CD14-positive monocyte (primary cell): ENCODE measurements around the gene NUDCD3. TPM values are rescaled to one million over a fixed set of nuclear protein-coding genes. Genes with fewer than 3 reads are reported as not detected.
"Not testable (repeated sequence)": the region's sequence is repeated elsewhere in the genome, so short reads cannot be mapped to it uniquely, and the experiment has no call there.

Experiments
- DNase-seq, 3 donors: peaks; one replicate each; pipeline ENCODE4 v3.0.0-alpha.2; 2011 to 2022
- H2AFZ ChIP-seq: 2 replicates; pipeline ENCODE4 v1.6.0; 2012; ENCODE audit warnings: mild to moderate bottlenecking, low read depth, low read length, inconsistent platforms; ENCODE audit not compliant: insufficient read depth, poor library complexity, severe bottlenecking
- H3K27ac ChIP-seq, 2 donors: 1 replicate in 1 of 2; 2 replicates in 1 of 2; pipeline ENCODE4 v1.5.1; 2012 to 2013; ENCODE audit warnings: low read length in 2 of 2, control low read depth in 1 of 2, inconsistent platforms in 1 of 2, low read depth in 1 of 2, mild to moderate bottlenecking in 1 of 2
- H3K27me3 ChIP-seq, 2 donors: one replicate each; pipeline versions ENCODE4 v1.6.0 to v1.6.1; 2011 to 2013; ENCODE audit warnings: low read length in 2 of 2; ENCODE audit not compliant: control insufficient read depth in 2 of 2, insufficient read depth in 2 of 2
- H3K36me3 ChIP-seq, 2 donors: replicated peaks in 1 of 2; 1 replicate in 1 of 2; 2 replicates in 1 of 2; pipeline versions ENCODE4 v1.5.1 to v1.6.1; 2012 to 2013; ENCODE audit warnings: low read length in 2 of 2, control low read depth in 1 of 2, inconsistent platforms in 1 of 2, mild to moderate bottlenecking in 1 of 2; ENCODE audit not compliant: insufficient read depth in 2 of 2, control insufficient read depth in 1 of 2
- H3K4me1 ChIP-seq, 2 donors: 1 replicate in 1 of 2; 2 replicates in 1 of 2; pipeline versions ENCODE4 v1.5.1 to v1.6.1; 2012 to 2013; ENCODE audit warnings: low read length in 2 of 2, control low read depth in 1 of 2, inconsistent platforms in 1 of 2, mild to moderate bottlenecking in 1 of 2, moderate library complexity in 1 of 2; ENCODE audit not compliant: insufficient read depth in 2 of 2, control insufficient read depth in 1 of 2
- H3K4me2 ChIP-seq: replicated peaks from 2 replicates; pipeline ENCODE3; 2012; ENCODE audit warnings: low read length, moderate library complexity, mild to moderate bottlenecking; ENCODE audit not compliant: poor library complexity, severe bottlenecking; ENCODE audit errors: extremely low read depth
- H3K4me3 ChIP-seq, 3 experiments: fragments of 200-600 bp in 1 of 3; sonication (generic) in 1 of 3; replicated peaks in 1 of 3; 1 replicate in 2 of 3; 2 replicates in 1 of 3; pipeline ENCODE4 v1.5.1; 2011 to 2013; ENCODE audit warnings: low read length in 3 of 3, mild to moderate bottlenecking in 3 of 3, control low read depth in 2 of 3, low read depth in 2 of 3, inconsistent platforms in 1 of 3, moderate library complexity in 1 of 3
- H3K79me2 ChIP-seq: 2 replicates; pipeline ENCODE4 v1.6.0; 2012; ENCODE audit warnings: mild to moderate bottlenecking, control low read depth, inconsistent platforms, low read length, moderate library complexity; ENCODE audit not compliant: insufficient read depth
- H3K9ac ChIP-seq: 2 replicates; pipeline ENCODE4 v1.6.0; 2017; ENCODE audit warnings: low read length, mild to moderate bottlenecking; ENCODE audit not compliant: insufficient read depth, poor library complexity, severe bottlenecking
- H3K9me3 ChIP-seq, 2 donors: replicated peaks in 1 of 2; 1 replicate in 1 of 2; 2 replicates in 1 of 2; pipeline versions ENCODE4 v1.5.1 to v1.6.1; 2012 to 2013; ENCODE audit warnings: low read length in 2 of 2, control low read depth in 1 of 2; ENCODE audit not compliant: control insufficient read depth in 1 of 2, insufficient read depth in 1 of 2
- H4K20me1 ChIP-seq: 2 replicates; pipeline ENCODE4 v1.6.0; 2012; ENCODE audit warnings: mild to moderate bottlenecking, low read length, control low read depth, moderate library complexity; ENCODE audit not compliant: insufficient read depth
- H3K27ac Mint-ChIP-seq, 7 donors: one replicate each; pipeline ENCODE4 v1.8.0; 2020; ENCODE audit warnings: mild to moderate bottlenecking in 7 of 7, mixed read lengths in 7 of 7, moderate library complexity in 6 of 7, inconsistent platforms in 2 of 7
- H3K27me3 Mint-ChIP-seq, 3 donors: one replicate each; pipeline ENCODE4 v1.8.0; 2021 to 2022; ENCODE audit warnings: low read depth in 3 of 3, mild to moderate bottlenecking in 3 of 3, mixed read lengths in 3 of 3, moderate library complexity in 3 of 3, inconsistent platforms in 1 of 3
- H3K36me3 Mint-ChIP-seq, 2 donors: one replicate each; pipeline ENCODE4 v1.8.0; 2020; ENCODE audit warnings: mixed read lengths in 2 of 2, inconsistent platforms in 1 of 2, mild to moderate bottlenecking in 1 of 2
- H3K4me1 Mint-ChIP-seq: one replicate; pipeline ENCODE4 v1.8.0; 2020; ENCODE audit warnings: mild to moderate bottlenecking, mixed read lengths
- H3K4me3 Mint-ChIP-seq, 2 donors: one replicate each; pipeline ENCODE4 v1.8.0; 2020; ENCODE audit warnings: mild to moderate bottlenecking in 2 of 2, mixed read lengths in 2 of 2, moderate library complexity in 1 of 2
- H3K9me3 Mint-ChIP-seq, 7 donors: one replicate each; pipeline ENCODE4 v1.8.0; 2020 to 2022; ENCODE audit warnings: mixed read lengths in 7 of 7, mild to moderate bottlenecking in 6 of 7, moderate library complexity in 6 of 7, inconsistent platforms in 2 of 7
- WGBS: methylation state at CpG from one replicate; pipeline ENCODE4 v1.1.5; 2013; ENCODE audit warnings: missing lambda C conversion rate; ENCODE audit not compliant: insufficient coverage; 5-methylcytosine and 5-hydroxymethylcytosine counted together
- intact Hi-C, 2 donors: fragments of 100-400 bp; cut with micrococcal nuclease; formaldehyde crosslinking; loops; one replicate each; pipeline versions ENCODE4 v1.15.0 to v1.15.1; 2023
- polyA plus RNA-seq, 3 donors: library from polyadenylated mRNA; depleted of rRNA in 1 of 3; unstranded in 2 of 3; stranded (reverse) in 1 of 3; fragments of 300-500 nt in 2 of 3; fragments of >200 nt in 1 of 3; fragmentation: Illumina TruSeq in 2 of 3; gene quantifications; 1 replicate in 2 of 3; 2 replicates in 1 of 3; pipeline ENCODE4 v1.2.3, GENCODE V29; 2012 to 2021
- TF ChIP-seq, protein P1 (sequence below): fragments of 200-600 bp; IDR thresholded peaks from one replicate; pipeline ENCODE4 v1.8.0; 2022; ENCODE audit warnings: antibody characterized with exemption, mild to moderate bottlenecking

NUDCD3 gene
- polyA plus RNA-seq, 3 donors, result 13.6 to 26.5 (median 21.6) TPM

DNA sequence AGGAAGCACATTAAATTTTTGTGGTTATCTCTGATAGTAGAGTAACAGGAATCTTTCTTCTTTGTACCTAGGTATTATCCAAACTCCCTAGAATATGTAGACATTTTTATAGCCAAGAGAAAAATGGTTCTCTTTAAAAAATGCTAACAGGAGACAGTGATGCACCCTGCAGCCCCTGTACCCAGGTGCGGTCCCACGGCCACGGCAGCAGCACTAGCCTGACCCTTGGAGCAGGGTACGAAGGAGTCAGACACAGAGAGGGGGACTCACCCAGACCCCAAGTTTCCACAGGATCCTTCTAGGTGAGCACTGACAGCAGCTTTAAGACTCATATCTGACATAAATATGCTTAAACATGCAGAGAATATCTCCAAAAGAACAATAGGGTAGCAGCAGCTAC, 60.4 kb downstream of the NUDCD3 start:
- H2AFZ ChIP-seq, result no peak overlapping the region
- H3K4me2 ChIP-seq, result no peak overlapping the region
- H3K27me3 Mint-ChIP-seq, result no peaks in the 10 kb centered on the region
- peaks cover 56% of the 10 kb centered on the region for H4K20me1 ChIP-seq
- no peaks in the 10 kb centered on the region for H3K27me3 ChIP-seq
- 100% methylated on average over 4 of the region's 4 CpGs for WGBS
- TF ChIP-seq, protein P1, sequence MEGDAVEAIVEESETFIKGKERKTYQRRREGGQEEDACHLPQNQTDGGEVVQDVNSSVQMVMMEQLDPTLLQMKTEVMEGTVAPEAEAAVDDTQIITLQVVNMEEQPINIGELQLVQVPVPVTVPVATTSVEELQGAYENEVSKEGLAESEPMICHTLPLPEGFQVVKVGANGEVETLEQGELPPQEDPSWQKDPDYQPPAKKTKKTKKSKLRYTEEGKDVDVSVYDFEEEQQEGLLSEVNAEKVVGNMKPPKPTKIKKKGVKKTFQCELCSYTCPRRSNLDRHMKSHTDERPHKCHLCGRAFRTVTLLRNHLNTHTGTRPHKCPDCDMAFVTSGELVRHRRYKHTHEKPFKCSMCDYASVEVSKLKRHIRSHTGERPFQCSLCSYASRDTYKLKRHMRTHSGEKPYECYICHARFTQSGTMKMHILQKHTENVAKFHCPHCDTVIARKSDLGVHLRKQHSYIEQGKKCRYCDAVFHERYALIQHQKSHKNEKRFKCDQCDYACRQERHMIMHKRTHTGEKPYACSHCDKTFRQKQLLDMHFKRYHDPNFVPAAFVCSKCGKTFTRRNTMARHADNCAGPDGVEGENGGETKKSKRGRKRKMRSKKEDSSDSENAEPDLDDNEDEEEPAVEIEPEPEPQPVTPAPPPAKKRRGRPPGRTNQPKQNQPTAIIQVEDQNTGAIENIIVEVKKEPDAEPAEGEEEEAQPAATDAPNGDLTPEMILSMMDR, result no peak
- peaks cover 24 to 66% of the 10 kb centered on the region in 2 donors for H3K36me3 ChIP-seq
- H3K36me3 Mint-ChIP-seq, result peaks cover 27 to 47% of the 10 kb centered on the region in 2 donors
- no peak overlapping the region for H3K27ac Mint-ChIP-seq
- H3K9me3 Mint-ChIP-seq, result peaks cover 0 to 4% (median 0%) of the 10 kb centered on the region in 7 donors
- H3K9ac ChIP-seq, result no peak overlapping the region
- no peaks in the 10 kb centered on the region for H3K4me1 ChIP-seq
- intact Hi-C loops, result no loop called here
- DNase-seq, result no peak
- no peaks in the 10 kb centered on the region for H3K9me3 ChIP-seq
- H3K4me3 ChIP-seq, result no peak overlapping the region
- no peaks in the 10 kb centered on the region for H3K4me1 Mint-ChIP-seq
- no peak overlapping the region for H3K27ac ChIP-seq
- H3K79me2 ChIP-seq, result peaks cover 23% of the 10 kb centered on the region
- no peak overlapping the region for H3K4me3 Mint-ChIP-seq

DNA sequence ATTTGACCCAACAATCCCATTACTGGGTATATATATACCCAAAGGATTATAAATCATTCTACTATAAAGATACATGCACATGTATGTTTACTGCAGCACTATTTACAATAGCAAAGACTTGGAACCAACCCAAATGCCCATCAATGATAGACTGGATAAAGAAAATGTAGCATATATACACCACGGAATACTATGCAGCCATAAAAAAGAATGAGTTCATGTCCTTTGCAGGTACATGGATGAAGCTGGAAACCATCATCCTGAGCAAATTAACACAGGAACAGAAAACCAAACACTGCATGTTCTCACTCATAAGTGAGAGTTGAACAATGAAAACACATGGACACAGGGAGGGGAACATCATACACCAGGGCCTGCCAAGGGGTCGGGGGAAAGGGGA, 65.7 kb downstream of the NUDCD3 start:
- WGBS, result no CpG with 5 or more reads among the region's 2 CpGs
- not testable (repeated sequence) for H3K4me1 Mint-ChIP-seq

More for the DNA sequence above, 65.7 kb downstream of the NUDCD3 start:
- Mint-ChIP-seq H3K36me3 (peaks cover 58 to 64% of the 10 kb centered on the region in 2 donors), H3K27ac (peak overlapping the region in 1 of 7 donors; percentile 73)
- H3K79me2 ChIP-seq, H3K4me2 ChIP-seq, H3K27me3 ChIP-seq, H3K9ac ChIP-seq, H3K4me1 ChIP-seq, H3K9me3 ChIP-seq, H3K4me3 Mint-ChIP-seq, H3K27me3 Mint-ChIP-seq, DNase-seq, H3K9me3 Mint-ChIP-seq, intact Hi-C loops, H2AFZ ChIP-seq, H3K4me3 ChIP-seq, H3K27ac ChIP-seq: not testable (repeated sequence)
- peaks cover 16% of the 10 kb centered on the region for H4K20me1 ChIP-seq
- peaks cover 24 to 36% of the 10 kb centered on the region in 2 donors for H3K36me3 ChIP-seq
